ENCODE data around the gene DHCR7.

The DHCR7 gene

GRCh38 chr11:71393283-71393682, 54.9 kb downstream of the DHCR7 start:
- Histone ChIP-seq H3K4me3 (ENCODE audit: low read length) (no peak overlapping the region), H4K20me1 (ENCODE audit: control insufficient read depth, insufficient read depth, low read depth, low read length) (no peaks in the 10 kb centered on the region), H3K4me1 (ENCODE audit: control insufficient read depth, low read length) (no peaks in the 10 kb centered on the region), H3K4me2 (ENCODE audit: low read length) (no peak overlapping the region), H3K9me3 (ENCODE audit: control insufficient read depth, insufficient read depth, low read length) (no peaks in the 10 kb centered on the region), H3K27ac (ENCODE audit: low read depth, low read length) (no peak overlapping the region), H3K27me3 (ENCODE audit: control insufficient read depth, low read length) (peaks cover 26% of the 10 kb centered on the region), H3K79me2 (ENCODE audit: control insufficient read depth, low read length) (no peaks in the 10 kb centered on the region), H3K36me3 (ENCODE audit: control insufficient read depth, low read length) (no peaks in the 10 kb centered on the region), H3F3A (ENCODE audit: control insufficient read depth, insufficient read depth) (no peaks in the 10 kb centered on the region), H3K9me2 (replicated peaks; ENCODE audit: control insufficient read depth, low read length) (no peaks in the 10 kb centered on the region)
- TF ChIP-seq EZH2phosphoT487 (IDR thresholded peaks at IDR 0.05; ENCODE audit: borderline replicate concordance, low read length): no peak
- TF ChIP-seq CTCF (IDR thresholded peaks at IDR 0.05; ENCODE audit: low read depth, low read length, poor library complexity, severe bottlenecking): no peak

- Histone ChIP-seq H3K36me3 (ENCODE audit: control insufficient read depth, low read length) (no peaks in the 10 kb centered on the region), H3K27ac (ENCODE audit: low read depth, low read length) (no peak overlapping the region), H4K20me1 (ENCODE audit: control insufficient read depth, insufficient read depth, low read depth, low read length) (no peaks in the 10 kb centered on the region), H3F3A (ENCODE audit: control insufficient read depth, insufficient read depth) (no peaks in the 10 kb centered on the region), H3K4me3 (ENCODE audit: low read length) (no peak overlapping the region), H3K9me2 (replicated peaks; ENCODE audit: control insufficient read depth, low read length) (no peaks in the 10 kb centered on the region), H3K4me1 (ENCODE audit: control insufficient read depth, low read length) (peaks cover under 1% of the 10 kb centered on the region; the same call in 1 of the 2 replicates), H3K27me3 (ENCODE audit: control insufficient read depth, low read length) (peaks cover 26% of the 10 kb centered on the region), H3K79me2 (ENCODE audit: control insufficient read depth, low read length) (no peaks in the 10 kb centered on the region), H3K4me2 (ENCODE audit: low read length) (no peak overlapping the region), H3K9me3 (ENCODE audit: control insufficient read depth, insufficient read depth, low read length) (no peaks in the 10 kb centered on the region)
- no peak for TF ChIP-seq EZH2phosphoT487 (IDR thresholded peaks at IDR 0.05; ENCODE audit: borderline replicate concordance, low read length)
- no peak for TF ChIP-seq CTCF (IDR thresholded peaks at IDR 0.05; ENCODE audit: low read depth, low read length, poor library complexity, severe bottlenecking)
These were observed 56.4 kb downstream of the DHCR7 start for GRCh38 chr11:71391796-71392195.

- no peaks in the 10 kb centered on the region for H3K36me3 ChIP-seq (ENCODE audit: control insufficient read depth, low read length)
These were observed 56.8 kb downstream of the DHCR7 start for GRCh38 chr11:71391352-71391751.

More at GRCh38 chr11:71391352-71391751, 56.8 kb downstream of the DHCR7 start:
- no peak overlapping the region for H3K4me3 ChIP-seq (ENCODE audit: low read length)
- H4K20me1 ChIP-seq (ENCODE audit: control insufficient read depth, insufficient read depth, low read depth, low read length): no peaks in the 10 kb centered on the region
- peaks cover 5% of the 10 kb centered on the region for H3K4me1 ChIP-seq (ENCODE audit: control insufficient read depth, low read length)
- no peak overlapping the region for H3K4me2 ChIP-seq (ENCODE audit: low read length)
- H3K27me3 ChIP-seq (ENCODE audit: control insufficient read depth, low read length): peaks cover 26% of the 10 kb centered on the region
- H3K9me2 ChIP-seq (replicated peaks; ENCODE audit: control insufficient read depth, low read length): no peaks in the 10 kb centered on the region
- H3K27ac ChIP-seq (ENCODE audit: low read depth, low read length): no peak overlapping the region
- no peaks in the 10 kb centered on the region for H3K9me3 ChIP-seq (ENCODE audit: control insufficient read depth, insufficient read depth, low read length)
- no peaks in the 10 kb centered on the region for H3F3A ChIP-seq (ENCODE audit: control insufficient read depth, insufficient read depth)
- H3K79me2 ChIP-seq (ENCODE audit: control insufficient read depth, low read length): no peaks in the 10 kb centered on the region
- TF ChIP-seq CTCF (IDR thresholded peaks at IDR 0.05; ENCODE audit: low read depth, low read length, poor library complexity, severe bottlenecking) (no peak), EZH2phosphoT487 (IDR thresholded peaks at IDR 0.05; ENCODE audit: borderline replicate concordance, low read length) (no peak)
